ENCODE results near the gene DPP6.

Gene DPP6

DNA sequence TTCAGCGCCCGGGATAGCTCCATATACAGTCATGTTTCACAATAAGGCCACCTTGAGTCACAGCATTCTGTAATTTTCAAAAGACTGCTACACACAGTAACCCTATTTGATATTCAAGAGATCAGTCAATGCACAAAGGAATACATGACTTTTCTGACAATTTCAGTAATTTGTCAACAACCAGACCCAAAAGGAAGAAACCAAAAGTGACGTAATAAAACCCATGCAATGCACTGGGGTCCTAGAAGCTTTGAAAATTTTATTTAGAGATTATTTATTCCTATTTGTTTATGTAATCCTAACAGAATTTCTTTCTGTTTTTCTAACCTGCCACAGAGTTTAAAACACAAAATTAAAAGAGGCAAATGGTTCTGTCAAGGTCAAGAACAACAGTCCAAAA, 421.2 kb downstream of the DPP6 start:
- no peak overlapping the region for H3K4me3 ChIP-seq (ENCODE audit: low read depth, low read length)
- TF ChIP-seq MYC (IDR thresholded peaks at IDR 0.05; ENCODE audit: low read depth, low read length), result no peak
- TF ChIP-seq, protein P1, sequence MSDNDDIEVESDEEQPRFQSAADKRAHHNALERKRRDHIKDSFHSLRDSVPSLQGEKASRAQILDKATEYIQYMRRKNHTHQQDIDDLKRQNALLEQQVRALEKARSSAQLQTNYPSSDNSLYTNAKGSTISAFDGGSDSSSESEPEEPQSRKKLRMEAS (IDR thresholded peaks at IDR 0.05; ENCODE audit: low read depth, low read length), result no peak
- no peak for TF ChIP-seq CTCF (IDR thresholded peaks at IDR 0.05; ENCODE audit: low read depth, low read length)
- TF ChIP-seq POLR2A (IDR thresholded peaks at IDR 0.05; ENCODE audit: extremely low read depth, insufficient read length), result no peak
- DNase-seq (ENCODE audit: low read depth), result no peak

DNA sequence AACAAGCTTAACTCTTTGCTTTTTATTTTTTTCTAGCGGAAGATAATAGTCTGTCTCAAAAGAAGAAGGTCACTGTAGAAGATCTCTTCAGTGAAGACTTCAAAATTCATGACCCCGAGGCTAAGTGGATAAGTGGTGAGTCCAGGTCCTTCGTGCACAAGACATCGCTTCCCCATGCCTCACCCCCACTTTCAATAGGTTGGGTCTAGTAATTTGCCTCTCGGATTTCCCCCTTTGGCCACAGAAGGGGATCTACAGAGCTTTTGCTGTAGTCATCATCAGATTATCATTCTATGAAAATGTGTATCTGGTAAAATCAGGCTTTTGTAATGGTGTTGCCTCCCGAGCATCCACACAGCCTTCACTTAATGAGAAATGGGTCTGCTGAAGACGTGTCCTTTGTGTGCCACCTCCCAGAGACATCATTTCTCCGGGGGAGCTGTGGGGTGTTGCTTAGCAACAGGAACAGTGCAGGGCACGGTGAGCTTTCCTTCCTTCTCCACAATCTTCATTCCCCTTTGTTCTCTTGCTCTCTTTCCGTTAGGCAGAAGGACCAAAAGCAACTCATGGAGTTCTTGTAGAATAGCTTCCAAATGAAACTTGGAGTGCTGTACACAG, 422.8 kb downstream of the DPP6 start:
- TF ChIP-seq, protein P1 (IDR thresholded peaks at IDR 0.05; ENCODE audit: low read depth, low read length), result no peak
- no peak for TF ChIP-seq CTCF (IDR thresholded peaks at IDR 0.05; ENCODE audit: low read depth, low read length)
- no peak for TF ChIP-seq POLR2A (IDR thresholded peaks at IDR 0.05; ENCODE audit: extremely low read depth, insufficient read length)
- TF ChIP-seq MYC (IDR thresholded peaks at IDR 0.05; ENCODE audit: low read depth, low read length), result no peak
- no peak for DNase-seq (ENCODE audit: low read depth)
- H3K4me3 ChIP-seq (ENCODE audit: low read depth, low read length), result no peak overlapping the region

DNA sequence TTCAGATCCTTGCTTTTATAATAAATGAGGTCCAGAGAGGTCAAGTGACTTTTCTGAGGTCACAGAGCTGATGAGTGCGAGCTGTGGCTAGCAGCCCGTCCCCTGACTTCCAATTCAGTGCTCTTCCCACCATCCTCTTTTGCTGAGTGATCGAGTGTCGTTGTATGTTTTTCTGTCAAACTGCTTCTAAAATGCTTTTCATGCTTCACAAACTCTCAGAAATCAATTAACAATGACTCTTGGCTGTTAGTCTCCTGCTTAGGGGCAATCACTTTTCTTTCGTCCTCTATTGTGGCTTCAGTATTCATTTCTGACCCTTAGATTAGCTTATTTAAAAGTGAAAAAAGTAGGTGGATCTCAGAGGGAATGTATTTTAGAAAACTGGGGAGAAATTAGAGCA, 423.7 kb downstream of the DPP6 start:
- DNase-seq (ENCODE audit: low read depth), result no peak
- no peak overlapping the region for H3K4me3 ChIP-seq (ENCODE audit: low read depth, low read length)
- TF ChIP-seq CTCF (IDR thresholded peaks at IDR 0.05; ENCODE audit: low read depth, low read length), result no peak
- no peak for TF ChIP-seq MYC (IDR thresholded peaks at IDR 0.05; ENCODE audit: low read depth, low read length)
- TF ChIP-seq POLR2A (IDR thresholded peaks at IDR 0.05; ENCODE audit: extremely low read depth, insufficient read length), result no peak
- TF ChIP-seq, protein P1 (IDR thresholded peaks at IDR 0.05; ENCODE audit: low read depth, low read length), result no peak

GRCh38 chr7:154480817-154481216, 428.6 kb downstream of the DPP6 start:
- TF ChIP-seq MYC (IDR thresholded peaks at IDR 0.05; ENCODE audit: low read depth, low read length), result no peak
- DNase-seq (ENCODE audit: low read depth), result no peak
- H3K4me3 ChIP-seq (ENCODE audit: low read depth, low read length), result no peak overlapping the region

DNA sequence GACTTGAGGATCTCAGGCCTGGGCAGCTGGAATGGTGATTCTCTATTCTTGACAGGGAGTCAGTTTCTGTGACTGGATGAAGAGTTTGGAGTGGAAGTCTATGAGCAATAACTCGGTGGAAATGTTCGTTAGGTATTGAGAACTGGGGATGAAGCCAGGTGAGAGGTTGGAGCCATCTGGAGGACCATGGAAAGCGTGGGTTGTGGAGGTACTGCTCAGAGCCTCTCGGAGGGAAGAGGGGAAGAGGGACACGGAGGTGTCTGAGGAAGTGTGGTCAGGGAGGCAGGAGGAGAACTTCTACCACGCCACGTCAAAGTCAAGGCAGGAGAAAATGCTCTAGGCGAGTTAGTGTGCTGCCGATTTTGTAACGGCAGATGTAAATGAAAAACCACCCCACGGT, 430.7 kb downstream of the DPP6 start:
- DNase-seq (ENCODE audit: low read depth), result no peak
- H3K4me3 ChIP-seq (ENCODE audit: low read depth, low read length), result no peak overlapping the region
- TF ChIP-seq POLR2A (IDR thresholded peaks at IDR 0.05; ENCODE audit: extremely low read depth, insufficient read length) (no peak), CTCF (IDR thresholded peaks at IDR 0.05; ENCODE audit: low read depth, low read length) (no peak), MYC (IDR thresholded peaks at IDR 0.05; ENCODE audit: low read depth, low read length) (no peak)

- no peak for DNase-seq (ENCODE audit: low read depth)
- no peak overlapping the region for H3K4me3 ChIP-seq (ENCODE audit: low read depth, low read length)
- TF ChIP-seq MYC (IDR thresholded peaks at IDR 0.05; ENCODE audit: low read depth, low read length) (no peak), CTCF (IDR thresholded peaks at IDR 0.05; ENCODE audit: low read depth, low read length) (no peak), POLR2A (IDR thresholded peaks at IDR 0.05; ENCODE audit: extremely low read depth, insufficient read length) (no peak)
- TF ChIP-seq, protein P1 (IDR thresholded peaks at IDR 0.05; ENCODE audit: low read depth, low read length), result no peak
Measured at GRCh38 chr7:154484406-154484805, 432.2 kb downstream of the DPP6 start.
